Nucleus accumbens (tissue), 56 donors: ENCODE measurements around the gene APOBEC3H.

Experiments used
- DNase-seq, 56 donors: peaks; one replicate each; lab custom pipeline; 2025; lab: John Stamatoyannopoulos, UW

APOBEC3H gene

DNA sequence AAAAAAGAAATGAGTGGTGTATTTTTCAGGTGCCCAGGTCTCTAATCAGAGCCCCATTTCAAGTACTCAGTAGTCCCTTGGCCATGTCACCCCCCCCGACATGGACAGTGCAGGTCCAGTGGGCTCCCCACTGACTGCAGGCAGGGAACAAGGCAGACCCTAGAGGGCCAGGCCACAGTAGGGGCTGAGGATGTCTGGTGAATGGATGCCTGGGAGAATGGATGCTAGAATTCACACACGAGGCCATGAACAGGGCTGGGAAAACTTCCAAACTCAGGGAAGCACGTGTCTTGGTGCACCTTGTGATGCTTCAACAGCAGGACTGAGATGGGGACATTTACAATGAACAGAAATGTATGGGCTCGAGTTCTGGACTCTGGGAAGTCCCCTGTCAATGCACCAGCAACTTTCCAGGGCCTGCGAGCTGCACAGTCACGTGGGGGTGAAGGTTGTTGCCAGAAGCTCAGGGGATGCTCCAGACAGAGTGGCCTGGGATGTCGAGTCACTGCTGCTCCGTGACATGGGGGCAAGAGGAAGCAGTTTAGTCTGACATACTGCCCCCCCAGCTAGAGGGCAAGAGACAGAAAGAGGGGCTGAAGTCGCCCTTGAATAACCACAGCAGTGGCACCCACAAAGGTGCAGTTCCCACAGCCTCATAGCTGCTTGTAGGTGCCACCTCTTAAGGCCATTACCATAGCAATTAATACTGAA, 16.8 kb upstream of the APOBEC3H start:
- no peak for DNase-seq

GRCh38 chr22:39081016-39081415, 16.0 kb upstream of the APOBEC3H start:
- DNase-seq, result no peak

DNA sequence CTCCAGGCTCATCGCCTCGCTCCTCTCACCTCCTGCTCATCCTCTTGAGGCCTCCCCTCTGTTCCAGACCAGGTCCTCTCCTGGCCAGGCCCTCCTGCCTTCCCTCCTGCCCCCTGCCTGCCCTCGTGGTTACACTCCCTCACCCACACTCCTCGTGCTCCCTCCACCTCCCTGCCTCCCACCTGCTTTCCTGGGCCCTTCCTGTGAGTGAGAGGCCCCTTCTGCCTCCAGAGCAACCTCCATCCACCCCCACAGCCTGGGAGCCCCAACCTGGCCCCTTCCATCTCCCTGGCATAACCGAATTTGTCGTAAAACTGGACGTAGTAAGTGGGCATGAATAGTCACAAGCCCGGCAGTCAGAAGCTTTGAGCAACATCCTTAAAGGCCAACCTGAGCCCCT, 15.4 kb upstream of the APOBEC3H start:
- DNase-seq, result no peak

GRCh38 chr22:39083212-39084165, 13.6 kb upstream of the APOBEC3H start:
- DNase-seq, result no peak

GRCh38 chr22:39084666-39085065, 12.4 kb upstream of the APOBEC3H start:
- no peak for DNase-seq

DNA sequence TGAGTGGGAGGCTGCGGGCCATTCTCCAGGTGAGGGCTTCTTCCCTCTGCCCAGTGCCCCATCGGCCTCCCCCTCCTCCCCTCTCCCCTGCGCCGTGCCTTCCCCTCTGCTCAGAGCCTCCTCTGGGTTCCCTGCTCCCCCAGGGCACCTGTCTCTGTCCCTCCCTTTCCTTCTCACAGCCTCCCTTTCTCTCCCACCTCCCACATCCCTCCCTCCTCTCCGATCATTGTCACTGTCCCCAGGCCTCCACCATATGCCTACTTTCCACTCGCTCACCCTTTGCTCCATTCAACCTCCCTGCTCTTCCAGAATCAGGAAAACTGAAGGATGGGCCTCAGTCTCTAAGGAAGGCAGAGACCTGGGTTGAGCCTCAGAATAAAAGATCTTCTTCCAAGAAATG, 9.9 kb upstream of the APOBEC3H start:
- no peak for DNase-seq

GRCh38 chr22:39087881-39088684, 9.0 kb upstream of the APOBEC3H start:
- peak in 4 of 56 donors; percentile 5 to 60 (median 10) for DNase-seq

DNA sequence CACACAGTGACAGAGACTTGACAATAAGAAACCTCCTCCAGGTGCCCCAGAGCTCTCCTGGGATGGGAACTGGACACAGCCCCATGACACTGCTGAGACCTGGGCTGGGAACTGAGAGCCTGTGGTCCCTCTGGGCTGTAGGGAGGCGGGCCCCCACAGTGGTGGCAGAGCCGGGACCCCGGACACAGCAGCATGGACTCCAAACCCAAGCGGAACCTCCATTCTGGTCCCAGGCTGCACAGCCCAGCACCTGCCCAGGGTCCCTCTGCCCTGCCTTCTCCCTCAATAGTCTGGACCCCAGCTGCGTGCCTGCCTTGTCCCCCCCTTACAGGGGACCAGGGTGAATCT, 8.4 kb upstream of the APOBEC3H start:
- DNase-seq, result no peak

DNA sequence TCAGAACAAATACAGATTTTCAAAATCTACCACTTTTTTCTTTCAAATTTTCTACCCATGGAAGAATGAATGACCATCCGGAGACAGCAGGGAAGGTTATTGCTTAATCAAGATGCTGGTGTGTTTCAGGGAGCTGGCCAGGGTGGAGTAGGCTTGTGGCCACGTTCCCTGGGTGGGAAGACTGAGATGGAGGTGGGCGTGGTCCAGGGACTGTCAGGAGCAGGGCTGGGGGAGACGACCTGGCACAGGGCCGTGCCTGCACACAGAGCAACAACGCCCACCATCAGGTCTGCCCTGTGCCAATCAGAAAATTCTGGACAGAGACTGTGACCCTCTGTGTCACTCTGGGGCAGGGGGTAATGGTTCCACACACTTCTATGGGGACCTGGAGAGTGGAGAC, 7.1 kb upstream of the APOBEC3H start:
- DNase-seq, result no peak

DNA sequence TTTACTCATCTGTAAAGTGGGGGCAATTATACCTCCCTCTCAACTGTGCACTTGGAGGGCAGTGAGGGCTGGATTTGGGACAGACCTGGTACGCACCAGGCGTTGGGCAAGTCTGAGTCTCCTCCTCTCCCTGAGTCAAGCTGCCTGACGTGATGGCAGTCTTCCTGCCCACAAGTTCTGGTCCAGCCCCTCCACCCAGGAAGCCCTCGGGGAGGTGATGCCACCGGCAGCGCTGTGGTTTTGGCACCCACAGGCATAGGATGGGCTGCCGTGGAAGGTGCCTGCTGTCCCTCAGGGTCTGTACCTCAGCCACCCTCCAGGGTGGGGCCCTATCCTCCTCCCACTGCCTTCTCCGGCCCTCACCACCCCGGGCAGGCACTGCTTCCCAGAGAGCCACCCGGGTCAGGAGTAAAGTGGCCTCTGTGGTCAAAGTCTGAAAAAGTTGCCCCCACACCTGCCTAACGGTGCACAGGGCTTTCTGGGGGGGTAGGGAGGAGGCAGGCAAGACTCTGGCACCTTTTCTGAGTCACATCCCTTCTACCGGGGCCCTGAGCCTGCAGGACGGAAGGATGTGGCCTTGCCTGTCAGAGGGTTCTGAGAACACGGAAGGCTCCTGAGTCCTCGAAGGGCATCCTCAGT, 6.5 kb upstream of the APOBEC3H start:
- DNase-seq, result no peak

DNA sequence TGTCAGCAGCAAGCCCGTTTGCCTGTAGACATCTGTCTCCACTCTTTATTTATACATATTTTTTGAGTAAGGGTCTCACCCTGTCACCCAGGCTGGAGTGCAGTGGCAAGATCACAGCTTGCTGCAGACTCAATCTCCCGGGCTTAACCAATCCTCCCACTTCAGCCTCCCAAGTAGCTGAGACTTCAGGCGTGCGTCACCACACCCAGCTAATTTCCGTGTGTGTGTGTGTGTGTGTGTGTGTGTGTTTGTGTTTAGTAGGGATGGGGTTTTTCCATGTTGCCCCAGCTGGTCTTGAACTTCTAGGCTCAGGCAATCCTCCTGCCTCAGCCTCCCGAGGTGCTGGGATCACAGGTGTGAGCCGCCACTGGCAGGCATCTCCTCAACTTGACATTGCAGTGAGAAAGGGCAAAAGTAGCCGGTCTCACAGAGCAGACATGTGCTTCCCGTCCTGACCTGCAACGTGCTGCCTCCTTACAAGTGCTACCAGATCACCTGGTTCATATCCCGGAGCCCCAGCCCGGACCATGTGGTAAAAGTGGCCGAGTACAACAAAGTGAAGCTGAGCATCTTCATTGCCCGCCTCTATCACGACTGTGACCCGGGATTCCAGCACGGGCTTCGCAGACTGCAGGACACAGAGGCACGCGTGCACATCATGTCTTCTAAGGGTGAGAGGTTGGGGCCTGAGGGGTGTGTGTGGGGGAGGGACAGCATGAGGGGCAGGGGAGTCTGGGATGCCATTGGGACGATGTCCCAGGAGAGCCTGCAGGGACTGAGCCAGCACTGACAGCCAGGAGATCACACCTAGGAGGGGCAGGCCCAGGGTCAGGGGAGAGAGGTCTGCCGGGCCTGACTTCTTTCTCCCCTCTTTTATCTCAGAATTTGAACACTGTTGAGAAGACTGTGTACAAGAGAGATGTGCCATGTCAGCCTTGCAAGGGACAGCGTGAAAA, 5.6 kb upstream of the APOBEC3H start:
- DNase-seq, result no peak

DNA sequence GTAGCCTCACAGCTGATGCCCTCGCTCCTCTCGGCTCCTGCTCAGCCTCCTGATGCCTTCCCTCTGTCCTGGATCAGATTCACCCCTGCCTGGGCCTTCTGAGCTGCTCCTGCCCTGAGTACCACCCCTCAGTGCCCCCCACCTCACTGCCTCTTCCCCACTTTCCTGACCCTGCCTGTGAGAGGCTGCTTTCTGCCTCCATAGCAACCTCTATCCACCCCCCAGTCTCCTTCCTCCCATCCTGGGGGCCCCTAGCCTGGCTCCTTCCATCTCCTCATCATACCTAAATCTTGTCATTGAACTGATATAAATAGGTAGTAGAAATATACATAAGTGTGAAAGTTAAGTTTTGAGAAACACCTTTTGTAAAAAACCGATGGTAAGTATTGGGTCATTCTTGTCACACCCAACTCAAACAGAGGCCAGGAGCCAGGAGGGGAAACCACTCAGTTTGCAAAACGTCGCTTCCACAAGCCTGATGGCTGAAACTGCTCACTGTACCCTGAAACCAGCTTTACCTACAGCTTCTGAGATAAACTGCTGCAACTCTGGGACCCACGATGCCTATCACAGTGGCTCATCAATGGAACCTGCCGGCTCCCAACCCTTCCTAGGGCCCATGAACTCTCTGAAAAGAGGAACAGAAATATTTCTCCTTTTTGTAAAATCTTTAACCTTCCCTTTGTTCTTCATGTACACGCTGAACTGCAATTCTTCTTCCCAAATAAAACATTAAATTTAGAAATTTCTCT, 4.8 kb upstream of the APOBEC3H start:
- DNase-seq, result no peak

DNA sequence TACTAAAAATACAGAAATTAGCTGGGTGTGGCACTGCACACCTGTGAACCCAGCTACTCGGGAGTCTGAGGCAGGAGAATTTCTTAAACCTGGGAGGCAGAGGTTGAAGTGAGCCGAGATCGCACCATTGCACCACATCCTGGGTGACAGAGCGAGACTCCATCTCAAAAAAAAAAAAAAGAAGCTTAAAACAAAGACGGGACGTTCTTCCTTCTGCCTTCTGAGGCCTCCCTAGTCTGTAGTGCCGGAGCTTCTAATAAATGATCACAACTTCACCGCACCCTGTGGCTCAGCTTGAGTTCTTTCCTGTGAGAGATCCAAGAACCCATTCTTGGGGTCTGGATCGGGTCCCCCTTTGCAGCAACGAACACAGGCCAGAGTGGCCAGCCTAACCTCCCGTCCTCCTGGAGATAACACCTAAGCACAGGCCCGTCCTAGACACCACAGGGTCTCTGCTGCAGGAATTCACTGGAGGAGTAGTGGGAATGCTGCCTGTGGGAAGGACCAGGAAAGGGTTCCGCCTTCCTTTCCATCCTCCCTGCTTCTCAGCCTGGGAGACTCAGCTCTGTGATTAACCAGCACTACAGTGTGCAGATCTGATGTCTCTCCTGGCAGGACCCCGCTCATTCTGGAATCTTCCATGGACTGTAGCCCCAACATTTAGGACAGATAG, 2.2 kb upstream of the APOBEC3H start:
- DNase-seq, result no peak

DNA sequence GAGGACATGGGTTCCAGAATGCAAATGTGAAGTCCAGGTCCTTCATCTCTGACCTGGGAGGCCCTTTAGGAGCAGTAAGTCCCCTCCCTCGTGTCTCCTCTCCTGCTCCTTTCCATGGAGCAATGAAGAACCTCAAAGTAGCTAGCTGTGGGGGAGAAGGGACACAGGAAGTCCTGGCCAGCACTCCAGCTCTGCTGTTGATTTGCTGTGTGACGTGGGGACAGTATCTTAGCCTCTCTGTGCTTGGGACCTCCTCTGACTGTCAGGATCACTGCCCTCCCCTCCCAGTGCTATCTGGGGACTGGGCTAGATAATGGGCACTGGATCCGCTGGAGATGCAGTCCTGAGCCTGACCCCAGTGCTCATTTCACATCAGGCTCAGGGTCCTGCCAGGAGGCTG, 1.1 kb upstream of the APOBEC3H start:
- DNase-seq, result no peak

GRCh38 chr22:39098026-39098425, 982 bp downstream of the APOBEC3H start:
- no peak for DNase-seq

DNA sequence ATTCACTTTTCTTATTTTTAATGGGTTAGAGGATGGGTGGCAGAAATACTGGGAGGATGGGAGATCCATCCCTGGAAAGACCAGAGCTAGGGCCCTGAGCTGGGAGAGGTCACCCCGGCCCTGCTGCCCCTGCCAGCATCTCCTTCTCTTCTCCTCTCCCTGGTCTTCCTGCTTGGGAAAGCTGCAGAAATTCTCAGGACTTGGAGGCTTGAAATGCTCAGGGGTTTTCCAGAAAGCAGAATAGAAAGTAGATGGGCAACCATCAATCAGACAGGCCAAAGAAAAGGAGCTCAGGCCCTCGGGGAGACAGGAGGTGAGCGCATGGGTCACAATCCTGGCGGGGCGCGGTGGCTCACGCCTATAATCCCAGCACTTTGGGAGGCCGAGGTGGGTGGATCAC, 1.5 kb downstream of the APOBEC3H start:
- no peak for DNase-seq

- no peak for DNase-seq
Observed at GRCh38 chr22:39101226-39101625, 4.2 kb downstream of the APOBEC3H start.

- DNase-seq, result no peak
Observed at GRCh38 chr22:39103431-39103830, 6.4 kb downstream of the APOBEC3H start.
